ENCODE measurements around the gene ERBB3.
"Not testable (repeated sequence)": the region's sequence is repeated elsewhere in the genome, so short reads cannot be mapped to it uniquely, and the experiment has no call there.

The ERBB3 gene

GRCh38 chr12:56079723-56080555 lies at the start of gene ERBB3:
Gene ERBB3 (plus strand): TSS chr12:56080165. CDS start chr12:56080301, 136 bp downstream.
- in situ Hi-C loops (cut with MboI; ENCODE audit: low sequenced_read_pairs): no loop called here

GRCh38 chr12:56031987-56032386 lies 48.0 kb upstream of the ERBB3 start:
- in situ Hi-C loops (cut with MboI; ENCODE audit: low sequenced_read_pairs): no loop called here

- in situ Hi-C loops (cut with MboI; ENCODE audit: low sequenced_read_pairs): no loop called here
Measured at GRCh38 chr12:56034586-56035332, 45.2 kb upstream of the ERBB3 start.

- in situ Hi-C loops (cut with MboI; ENCODE audit: low sequenced_read_pairs): no loop called here
Measured at GRCh38 chr12:56037161-56037560, 42.8 kb upstream of the ERBB3 start.

GRCh38 chr12:56038022-56038655 lies 41.8 kb upstream of the ERBB3 start:
- in situ Hi-C loops (cut with MboI; ENCODE audit: low sequenced_read_pairs): no loop called here

- in situ Hi-C loops (cut with MboI; ENCODE audit: low sequenced_read_pairs): no loop called here
Measured at GRCh38 chr12:56040151-56040550, 39.8 kb upstream of the ERBB3 start.

GRCh38 chr12:56040963-56041551 lies 38.9 kb upstream of the ERBB3 start:
- in situ Hi-C loops (cut with MboI; ENCODE audit: low sequenced_read_pairs): no loop called here

GRCh38 chr12:56041552-56042429 lies 38.2 kb upstream of the ERBB3 start, which contains the start of gene RPS26:
Gene RPS26 (plus strand): TSS chr12:56041918. CDS start chr12:56042167, 249 bp downstream.
- in situ Hi-C loops (cut with MboI; ENCODE audit: low sequenced_read_pairs): no loop called here

- in situ Hi-C loops (cut with MboI; ENCODE audit: low sequenced_read_pairs): not testable (repeated sequence)
Measured at GRCh38 chr12:56042430-56042813, 37.5 kb upstream of the ERBB3 start.

- in situ Hi-C loops (cut with MboI; ENCODE audit: low sequenced_read_pairs): no loop called here
Measured at GRCh38 chr12:56042843-56043242, 37.1 kb upstream of the ERBB3 start.

- in situ Hi-C loops (cut with MboI; ENCODE audit: low sequenced_read_pairs): no loop called here
Measured at GRCh38 chr12:56046027-56046780, 33.8 kb upstream of the ERBB3 start.

- in situ Hi-C loops (cut with MboI; ENCODE audit: low sequenced_read_pairs): no loop called here
Measured at GRCh38 chr12:56053407-56053893, 26.5 kb upstream of the ERBB3 start.

GRCh38 chr12:56059964-56060363 lies 20.0 kb upstream of the ERBB3 start:
- in situ Hi-C loops (cut with MboI; ENCODE audit: low sequenced_read_pairs): not testable (repeated sequence)

- in situ Hi-C loops (cut with MboI; ENCODE audit: low sequenced_read_pairs): no loop called here
Measured at GRCh38 chr12:56061982-56062381, 18.0 kb upstream of the ERBB3 start.

- in situ Hi-C loops (cut with MboI; ENCODE audit: low sequenced_read_pairs): no loop called here
Measured at GRCh38 chr12:56062996-56063395, 17.0 kb upstream of the ERBB3 start.

GRCh38 chr12:56071648-56072047 lies 8.3 kb upstream of the ERBB3 start:
- in situ Hi-C loops (cut with MboI; ENCODE audit: low sequenced_read_pairs): no loop called here

GRCh38 chr12:56074396-56074795 lies 5.6 kb upstream of the ERBB3 start:
- in situ Hi-C loops (cut with MboI; ENCODE audit: low sequenced_read_pairs): no loop called here

- in situ Hi-C loops (cut with MboI; ENCODE audit: low sequenced_read_pairs): not testable (repeated sequence)
Measured at GRCh38 chr12:56077966-56078365, 2.0 kb upstream of the ERBB3 start.

- in situ Hi-C loops (cut with MboI; ENCODE audit: low sequenced_read_pairs): no loop called here
Measured at GRCh38 chr12:56078427-56078826, 1.5 kb upstream of the ERBB3 start.
